ENCODE results near the gene NACC1.

DNA sequence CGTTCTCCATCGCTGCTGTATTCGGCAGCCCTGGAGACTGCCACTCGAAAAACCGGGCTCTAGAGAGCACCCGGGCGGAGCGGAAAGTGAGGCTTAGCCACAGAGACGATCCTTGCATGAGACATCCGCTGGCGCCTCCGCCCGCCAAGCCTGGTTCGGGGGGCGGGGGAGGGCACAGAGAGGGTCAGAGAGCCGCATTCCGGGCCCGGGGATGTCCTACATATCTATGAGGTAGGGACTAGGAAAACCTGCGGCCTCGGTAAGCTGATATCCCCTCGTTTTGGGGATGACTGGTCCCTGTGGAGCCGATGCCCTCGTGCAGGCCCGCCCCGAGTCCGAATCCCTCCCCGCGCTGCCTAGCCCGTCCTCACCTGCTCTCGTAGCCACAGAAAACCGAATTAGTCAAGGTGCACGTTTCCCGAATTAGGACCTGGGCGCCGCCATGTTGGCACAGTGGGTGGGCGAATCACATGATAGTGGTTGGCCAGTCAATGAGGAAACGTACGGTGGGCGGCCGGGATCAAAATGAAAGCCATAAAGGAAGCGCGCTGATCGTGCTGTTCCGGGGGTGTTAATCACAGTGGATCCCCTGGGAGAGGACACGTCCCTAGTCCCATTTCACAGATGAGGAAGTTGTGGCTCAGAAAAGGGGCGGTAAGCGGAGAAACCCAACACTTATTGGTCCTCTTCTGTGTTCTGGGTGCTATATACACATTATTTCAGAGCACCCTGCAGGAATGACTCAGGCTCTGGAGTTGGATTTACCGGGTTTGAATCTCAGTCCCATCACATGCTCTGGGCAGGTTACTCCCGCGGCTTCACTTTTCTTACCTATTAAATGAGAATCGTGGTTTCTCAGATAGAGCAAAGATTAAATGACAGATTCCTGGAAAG, 1.5 kb upstream of the NACC1 start, which contains the start of gene TRMT1:
- TF ChIP-seq, protein P1, sequence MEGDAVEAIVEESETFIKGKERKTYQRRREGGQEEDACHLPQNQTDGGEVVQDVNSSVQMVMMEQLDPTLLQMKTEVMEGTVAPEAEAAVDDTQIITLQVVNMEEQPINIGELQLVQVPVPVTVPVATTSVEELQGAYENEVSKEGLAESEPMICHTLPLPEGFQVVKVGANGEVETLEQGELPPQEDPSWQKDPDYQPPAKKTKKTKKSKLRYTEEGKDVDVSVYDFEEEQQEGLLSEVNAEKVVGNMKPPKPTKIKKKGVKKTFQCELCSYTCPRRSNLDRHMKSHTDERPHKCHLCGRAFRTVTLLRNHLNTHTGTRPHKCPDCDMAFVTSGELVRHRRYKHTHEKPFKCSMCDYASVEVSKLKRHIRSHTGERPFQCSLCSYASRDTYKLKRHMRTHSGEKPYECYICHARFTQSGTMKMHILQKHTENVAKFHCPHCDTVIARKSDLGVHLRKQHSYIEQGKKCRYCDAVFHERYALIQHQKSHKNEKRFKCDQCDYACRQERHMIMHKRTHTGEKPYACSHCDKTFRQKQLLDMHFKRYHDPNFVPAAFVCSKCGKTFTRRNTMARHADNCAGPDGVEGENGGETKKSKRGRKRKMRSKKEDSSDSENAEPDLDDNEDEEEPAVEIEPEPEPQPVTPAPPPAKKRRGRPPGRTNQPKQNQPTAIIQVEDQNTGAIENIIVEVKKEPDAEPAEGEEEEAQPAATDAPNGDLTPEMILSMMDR (optimal IDR thresholded peaks at IDR 0.05 in 1 of 3, IDR thresholded peaks at IDR 0.05 in 1 of 3, conservative IDR thresholded peaks at IDR 0.05 in 1 of 3; ENCODE audit: extremely low read depth in 1 of 3, insufficient read depth in 2 of 3, low read length in 3 of 3) = no peak
- TF ChIP-seq EZH2 (IDR thresholded peaks at IDR 0.05; ENCODE audit: low read length) = no peak
